B cell (primary cell): Measurements from ENCODE around the gene FLRT1. TPM values are rescaled to one million over a fixed set of nuclear protein-coding genes. Genes with fewer than 3 reads are reported as not detected.
A peak's percentile ranks its signal among the peaks of the same experiment; 100 is the strongest.

Experiments used
- ATAC-seq: fragments of 200-7000 bp; cut with Tn5 transposase; one replicate; pipeline ENCODE4 v1.10.0; 2021; ENCODE audit warnings: low read depth, mild to moderate bottlenecking, moderate number of reproducible peaks, moderate library complexity
- CTCF ChIA-PET: fragments of 350-600 bp; sonication (Branson Sonifier 250); formaldehyde crosslinking; loops from one replicate; lab custom pipeline; 2021; ENCODE audit warnings: antibody characterized with exemption, inconsistent platforms; lab: Charles Lee
- POLR2A ChIA-PET: fragments of 350-600 bp; sonication (Branson Sonifier 250); formaldehyde crosslinking; loops from one replicate; lab custom pipeline; 2021; ENCODE audit warnings: antibody characterized with exemption; lab: Charles Lee
- DNase-seq: peaks from one replicate; pipeline ENCODE4 v3.0.0; 2013
- H2AFZ ChIP-seq: 2 replicates; pipeline ENCODE4 v1.6.1; 2012; ENCODE audit warnings: mild to moderate bottlenecking, low read depth, low read length; ENCODE audit not compliant: insufficient read depth, poor library complexity, severe bottlenecking
- H3K27ac ChIP-seq, 2 donors: 1 replicate in 1 of 2; 2 replicates in 1 of 2; pipeline ENCODE4 v1.5.1; 2012 to 2013; ENCODE audit warnings: low read length in 2 of 2, mild to moderate bottlenecking in 2 of 2, moderate library complexity in 1 of 2
- H3K27me3 ChIP-seq, 4 experiments: fragments of 200-600 bp in 1 of 4; sonication (generic) in 1 of 4; replicated peaks in 1 of 4; 1 replicate in 2 of 4; 2 replicates in 2 of 4; pipeline versions ENCODE4 v1.6.1 to v1.7.0; 2013 to 2016; ENCODE audit warnings: low read length in 3 of 4, mild to moderate bottlenecking in 2 of 4, mixed read lengths in 1 of 4, moderate library complexity in 1 of 4; ENCODE audit not compliant: insufficient read depth in 4 of 4, control insufficient read depth in 3 of 4; ENCODE audit errors: control extremely low read depth in 1 of 4
- H3K36me3 ChIP-seq, 2 experiments: replicated peaks in 1 of 2; 1 replicate in 1 of 2; 2 replicates in 1 of 2; pipeline versions ENCODE4 v1.6.1 to v1.7.1; 2013; ENCODE audit warnings: low read length in 1 of 2; ENCODE audit not compliant: insufficient read depth in 2 of 2, control insufficient read depth in 1 of 2; ENCODE audit errors: control extremely low read depth in 1 of 2, extremely low read depth in 1 of 2
- H3K4me1 ChIP-seq, 2 donors: fragments of 200-600 bp in 1 of 2; sonication (generic) in 1 of 2; 1 replicate in 1 of 2; 2 replicates in 1 of 2; pipeline versions ENCODE4 v1.5.1 to v1.6.1; 2013 to 2017; ENCODE audit warnings: low read length in 2 of 2; ENCODE audit not compliant: control insufficient read depth in 2 of 2, insufficient read depth in 2 of 2
- H3K4me2 ChIP-seq: replicated peaks from 2 replicates; pipeline ENCODE3; 2012; ENCODE audit warnings: mild to moderate bottlenecking, low read depth, low read length; ENCODE audit not compliant: poor library complexity, severe bottlenecking
- H3K4me3 ChIP-seq, 5 experiments: fragments of 200-600 bp in 1 of 5; sonication (generic) in 1 of 5; 1 replicate in 3 of 5; 2 replicates in 2 of 5; pipeline versions ENCODE4 v1.5.1 to v1.7.0; 2011 to 2016; ENCODE audit warnings: low read length in 4 of 5, mild to moderate bottlenecking in 4 of 5, low read depth in 2 of 5, control low read depth in 1 of 5, moderate library complexity in 1 of 5; ENCODE audit not compliant: insufficient read depth in 1 of 5; ENCODE audit errors: control extremely low read depth in 1 of 5, extremely low read depth in 1 of 5
- H3K79me2 ChIP-seq: fragments of 200-600 bp; sonication (generic); one replicate; pipeline ENCODE4 v1.6.0; 2016; ENCODE audit warnings: low read length; ENCODE audit not compliant: control insufficient read depth, insufficient read depth
- H3K9ac ChIP-seq: fragments of 200-600 bp; sonication (generic); 2 replicates; pipeline ENCODE4 v1.6.1; 2017; ENCODE audit warnings: mild to moderate bottlenecking, low read length, moderate library complexity
- H3K9me3 ChIP-seq, 3 donors: one replicate each; pipeline versions ENCODE4 v1.6.1 to v1.7.1; 2013; ENCODE audit warnings: low read length in 2 of 3; ENCODE audit not compliant: control insufficient read depth in 2 of 3, insufficient read depth in 1 of 3; ENCODE audit errors: control extremely low read depth in 1 of 3
- H4K20me1 ChIP-seq: 2 replicates; pipeline ENCODE4 v1.6.0; 2012; ENCODE audit warnings: mild to moderate bottlenecking, low read length; ENCODE audit not compliant: insufficient read depth, control insufficient read depth, poor library complexity, severe bottlenecking
- H3K27ac Mint-ChIP-seq: one replicate; pipeline ENCODE4 v1.8.0; 2021; ENCODE audit warnings: mixed read lengths
- H3K27me3 Mint-ChIP-seq: one replicate; pipeline ENCODE4 v1.8.0; 2021; ENCODE audit warnings: mixed read lengths
- H3K4me1 Mint-ChIP-seq: one replicate; pipeline ENCODE4 v1.8.0; 2021; ENCODE audit warnings: mixed read lengths
- H3K4me3 Mint-ChIP-seq: one replicate; pipeline ENCODE4 v1.8.0; 2021; ENCODE audit warnings: mixed read lengths
- H3K9me3 Mint-ChIP-seq: one replicate; pipeline ENCODE4 v1.8.0; 2022; ENCODE audit warnings: mixed read lengths; ENCODE audit not compliant: insufficient read depth
- EZH2 ChIP-seq: IDR thresholded peaks from 2 replicates; pipeline ENCODE4 v1.6.1; 2012; ENCODE audit warnings: borderline replicate concordance, low read depth, mild to moderate bottlenecking, moderate library complexity, low read length; ENCODE audit not compliant: insufficient read depth, poor library complexity, severe bottlenecking
- WGBS: methylation state at CpG from one replicate; pipeline ENCODE4 v1.1.5; 2013; ENCODE audit warnings: missing lambda C conversion rate; ENCODE audit not compliant: insufficient coverage; 5-methylcytosine and 5-hydroxymethylcytosine counted together
- intact Hi-C: fragments of 100-400 bp; cut with micrococcal nuclease; formaldehyde crosslinking; loops from one replicate; pipeline ENCODE4 v1.10.0; 2022
- polyA plus RNA-seq: library from polyadenylated mRNA; depleted of rRNA; stranded (reverse); fragments of >200 nt; gene quantifications from 2 replicates; pipeline ENCODE4 v1.2.3, GENCODE V29; 2012
- total RNA-seq, 2 donors: library from RNA; stranded (reverse); fragments of 120-200 nt in 1 of 2; gene quantifications; 1 replicate in 1 of 2; 2 replicates in 1 of 2; pipeline versions ENCODE4 v1.2.3 to v1.2.4, GENCODE V29; 2013 to 2022
- TF ChIP-seq, protein P1 (sequence below): fragments of 200-600 bp; IDR thresholded peaks from one replicate; pipeline ENCODE4 v1.8.0; 2022; ENCODE audit warnings: antibody characterized with exemption, mild to moderate bottlenecking

Gene FLRT1
- total and polyA plus RNA-seq, 2 donors (not counting 1 experiment from before 2014, with no cell fraction given), result not detected

DNA sequence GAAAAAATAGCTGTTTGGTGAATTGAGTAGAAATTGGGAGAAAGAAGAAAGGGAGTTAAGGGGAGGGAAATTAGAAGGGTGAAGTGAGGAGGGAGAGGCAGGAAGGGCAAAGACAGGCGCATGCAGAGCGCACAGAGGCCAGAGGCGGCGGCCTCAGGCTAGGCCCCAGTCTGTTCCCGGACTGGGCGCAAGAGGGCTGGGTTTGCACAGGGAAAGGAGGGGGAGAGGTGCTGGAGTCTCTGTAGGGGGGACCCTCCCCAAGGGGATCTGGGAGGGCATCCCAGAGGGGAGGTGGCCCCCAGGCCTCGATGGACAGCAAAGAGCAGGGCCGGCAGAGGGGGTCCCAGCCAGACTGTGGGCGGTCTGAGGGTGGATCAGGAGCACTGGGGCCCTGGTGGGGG is 1.3 kb upstream of the FLRT1 start:
- POLR2A ChIA-PET, result no interaction called here
- no peak overlapping the region for H3K27ac ChIP-seq
- Mint-ChIP-seq H3K27me3 (peaks cover 41% of the 10 kb centered on the region), H3K27ac (no peak overlapping the region), H3K4me3 (no peak overlapping the region), H3K9me3 (no peaks in the 10 kb centered on the region), H3K4me1 (peaks cover 6% of the 10 kb centered on the region)
- H4K20me1 ChIP-seq, result no peaks in the 10 kb centered on the region
- H3K9ac ChIP-seq, result no peak overlapping the region
- intact Hi-C loops, result no loop called here
- CTCF ChIA-PET, result interaction anchor here (0.8 kb wide), 1 partner anchor 31 kb away, joined by 3 read pairs; no protein-coding TSS in a partner anchor
- TF ChIP-seq, protein P1, sequence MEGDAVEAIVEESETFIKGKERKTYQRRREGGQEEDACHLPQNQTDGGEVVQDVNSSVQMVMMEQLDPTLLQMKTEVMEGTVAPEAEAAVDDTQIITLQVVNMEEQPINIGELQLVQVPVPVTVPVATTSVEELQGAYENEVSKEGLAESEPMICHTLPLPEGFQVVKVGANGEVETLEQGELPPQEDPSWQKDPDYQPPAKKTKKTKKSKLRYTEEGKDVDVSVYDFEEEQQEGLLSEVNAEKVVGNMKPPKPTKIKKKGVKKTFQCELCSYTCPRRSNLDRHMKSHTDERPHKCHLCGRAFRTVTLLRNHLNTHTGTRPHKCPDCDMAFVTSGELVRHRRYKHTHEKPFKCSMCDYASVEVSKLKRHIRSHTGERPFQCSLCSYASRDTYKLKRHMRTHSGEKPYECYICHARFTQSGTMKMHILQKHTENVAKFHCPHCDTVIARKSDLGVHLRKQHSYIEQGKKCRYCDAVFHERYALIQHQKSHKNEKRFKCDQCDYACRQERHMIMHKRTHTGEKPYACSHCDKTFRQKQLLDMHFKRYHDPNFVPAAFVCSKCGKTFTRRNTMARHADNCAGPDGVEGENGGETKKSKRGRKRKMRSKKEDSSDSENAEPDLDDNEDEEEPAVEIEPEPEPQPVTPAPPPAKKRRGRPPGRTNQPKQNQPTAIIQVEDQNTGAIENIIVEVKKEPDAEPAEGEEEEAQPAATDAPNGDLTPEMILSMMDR, result no peak
- no peak for TF ChIP-seq EZH2
- no peaks in the 10 kb centered on the region for H3K79me2 ChIP-seq
- no peak overlapping the region for H3K4me3 ChIP-seq
- H3K36me3 ChIP-seq, result no peaks in the 10 kb centered on the region
- no peak overlapping the region for H3K4me2 ChIP-seq
- WGBS, result 68% methylated on average over 9 of the region's 9 CpGs
- H3K27me3 ChIP-seq, result peaks cover 0 to 36% (median 12%) of the 10 kb centered on the region in 4 experiments
- ATAC-seq, result no peak
- H3K4me1 ChIP-seq, result peaks cover 5 to 18% of the 10 kb centered on the region in 2 donors
- no peaks in the 10 kb centered on the region for H3K9me3 ChIP-seq
- DNase-seq, result no peak
- no peak overlapping the region for H2AFZ ChIP-seq

DNA sequence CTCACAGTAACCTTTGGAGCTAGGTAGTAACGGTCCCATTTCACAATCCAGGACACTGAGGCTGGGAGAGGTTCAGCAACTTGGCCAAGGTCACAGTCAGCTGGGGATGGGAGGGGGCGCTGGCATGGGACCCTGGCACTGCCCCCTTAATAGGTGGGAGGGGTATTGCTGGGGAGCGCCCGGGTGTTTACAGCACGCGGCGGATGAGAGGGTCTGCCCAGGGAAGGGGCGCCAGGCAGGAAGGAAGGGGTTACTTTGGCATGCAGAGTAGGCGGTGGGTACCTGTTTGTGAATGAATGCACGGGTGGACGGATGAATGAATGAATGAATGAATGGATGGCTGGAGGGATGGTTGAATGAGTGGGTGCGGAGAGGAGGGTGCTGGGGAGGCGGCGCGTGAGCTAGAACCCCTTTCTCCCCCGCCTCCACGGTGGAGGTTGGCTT is 628 bp upstream of the FLRT1 start:
- peaks cover 40% of the 10 kb centered on the region for H3K27me3 Mint-ChIP-seq

More for the DNA sequence above, 628 bp upstream of the FLRT1 start:
- H3K27ac Mint-ChIP-seq, result no peak overlapping the region
- H2AFZ ChIP-seq, result no peak overlapping the region
- H3K9ac ChIP-seq, result no peak overlapping the region
- H3K4me3 ChIP-seq, result no peak overlapping the region
- ATAC-seq (no peak), DNase-seq (no peak)
- H3K4me1 Mint-ChIP-seq, result peaks cover 6% of the 10 kb centered on the region
- ChIA-PET POLR2A (no interaction called here), CTCF (no interaction called here)
- no peaks in the 10 kb centered on the region for H4K20me1 ChIP-seq
- peak overlapping the region; percentile 68 for H3K4me3 Mint-ChIP-seq
- H3K79me2 ChIP-seq, result no peaks in the 10 kb centered on the region
- H3K9me3 ChIP-seq, result no peaks in the 10 kb centered on the region
- H3K27me3 ChIP-seq, result peaks cover 0 to 36% (median 12%) of the 10 kb centered on the region in 4 experiments
- no peaks in the 10 kb centered on the region for H3K36me3 ChIP-seq
- H3K4me1 ChIP-seq, result peaks cover 5 to 18% of the 10 kb centered on the region in 2 donors
- intact Hi-C loops, result no loop called here
- H3K27ac ChIP-seq, result no peak overlapping the region
- H3K9me3 Mint-ChIP-seq, result no peaks in the 10 kb centered on the region
- H3K4me2 ChIP-seq, result peak overlapping the region; percentile 35
- WGBS, result 11% methylated on average over 10 of the region's 17 CpGs
- TF ChIP-seq, protein P1, result no peak
- TF ChIP-seq EZH2, result no peak
